Right kidney (tissue), 9 donors: ENCODE measurements around the gene TMSB4Y.

Experiments used
- DNase-seq: peaks from one replicate; pipeline ENCODE4 v3.0.0-alpha.2; 2016
- long read RNA-seq, 8 donors: transcript quantifications; one replicate each; lab custom pipeline, GENCODE V29; 2026

Gene TMSB4Y
- long read RNA-seq, donor 1, result 0 reads
- long read RNA-seq, donor 2, partial matches to known transcripts, result 0 of 3 reads
- long read RNA-seq, donor 2, other reads (novel, unspliced or antisense), result 0 of 3 reads
- long read RNA-seq, donor 3, result 0 reads
- long read RNA-seq, donor 4, partial matches to known transcripts, result 0 of 2 reads
- long read RNA-seq, donor 4, other reads (novel, unspliced or antisense), result 0 of 2 reads
- long read RNA-seq, donor 5, partial matches to known transcripts, result 0 of 6 reads
- long read RNA-seq, donor 5, other reads (novel, unspliced or antisense), result 6 of 6 reads
- long read RNA-seq, donor 6, result 0 reads
- long read RNA-seq, donor 7, result 0 reads
- long read RNA-seq, donor 8, result 0 reads

DNA sequence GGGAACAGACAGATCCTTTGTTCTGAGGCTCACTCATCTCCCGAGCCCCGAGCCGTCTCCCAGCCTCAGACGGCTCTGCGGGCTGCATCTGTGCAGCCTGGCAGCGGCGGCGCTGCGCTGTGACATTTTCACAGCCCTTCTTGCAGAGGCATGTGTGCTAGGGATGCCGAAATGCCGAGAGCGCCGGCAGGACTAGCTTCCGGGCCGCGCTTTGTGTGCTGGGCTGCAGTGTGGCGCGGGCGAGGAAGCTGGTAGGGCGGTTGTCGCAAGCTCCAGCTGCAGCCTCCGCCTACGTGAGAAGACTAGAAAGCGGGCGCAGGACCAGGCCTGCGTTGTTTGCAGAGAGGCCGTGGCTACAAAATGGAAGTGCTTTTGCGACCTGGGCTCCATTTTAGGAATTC lies at the start of gene TMSB4Y:
TSS of gene TMSB4Y (plus strand) at position 332 of the 401 bp plus-strand sequence.
- DNase-seq, result peak; percentile 85

DNA sequence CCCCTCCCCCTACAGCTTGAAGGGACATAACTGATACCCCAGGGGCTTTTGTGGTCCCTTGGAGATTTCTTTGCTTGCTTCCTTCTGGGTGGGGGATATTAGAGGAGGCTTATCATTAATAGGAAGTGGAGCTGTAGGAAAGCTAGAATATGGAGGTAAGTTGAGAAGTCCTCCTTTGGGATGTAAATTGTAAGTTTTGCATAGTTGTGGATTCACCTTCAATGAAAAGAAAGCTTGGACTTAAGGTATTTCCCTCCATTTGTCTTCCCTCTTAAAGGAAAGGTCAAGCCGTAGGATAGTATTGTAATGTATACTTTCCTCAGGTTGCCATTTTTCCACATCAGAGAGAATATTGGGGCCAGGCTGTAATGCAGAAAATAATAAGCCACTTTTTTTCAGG lies 39.5 kb upstream of the TMSB4Y start:
- DNase-seq, result no peak

DNA sequence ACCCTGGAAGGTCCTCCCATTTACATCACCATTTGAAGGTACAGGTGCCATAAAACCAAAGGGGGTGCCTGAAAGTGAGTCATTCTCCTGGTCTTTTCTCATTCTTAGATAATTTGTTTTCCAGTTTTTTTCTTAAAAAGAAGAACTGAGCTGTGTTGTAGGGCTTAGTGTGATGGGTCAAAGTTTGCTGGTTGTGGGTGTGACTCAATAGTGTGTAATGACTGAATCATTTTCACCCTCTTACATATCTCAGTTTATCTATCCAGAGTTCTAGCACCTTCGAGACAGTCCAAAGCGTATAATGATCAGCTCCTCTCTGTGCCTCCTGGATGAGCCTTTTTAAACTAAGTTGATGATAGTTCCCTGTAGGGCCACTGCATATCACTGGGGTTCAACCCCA lies 32.6 kb upstream of the TMSB4Y start:
- no peak for DNase-seq

DNA sequence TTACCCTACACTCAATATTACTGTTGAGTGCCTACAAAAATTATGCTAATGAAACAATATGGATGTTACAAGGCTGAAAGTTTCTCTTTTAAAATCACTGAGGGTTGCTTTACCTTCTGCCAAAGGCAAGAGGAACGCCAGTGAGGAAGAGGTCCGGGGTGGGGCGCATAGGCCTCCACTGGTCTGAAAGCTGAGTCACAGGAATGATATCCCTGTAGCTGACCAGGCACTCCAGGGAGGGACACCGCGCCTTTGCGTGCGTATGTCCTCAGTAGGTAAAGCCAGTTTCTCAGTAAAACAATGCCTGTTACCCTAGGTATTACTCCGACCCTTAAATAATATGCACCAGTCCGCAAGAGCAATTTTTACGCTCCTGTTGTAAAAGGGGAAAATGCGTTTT lies 1.4 kb upstream of the TMSB4Y start:
- DNase-seq, result no peak

DNA sequence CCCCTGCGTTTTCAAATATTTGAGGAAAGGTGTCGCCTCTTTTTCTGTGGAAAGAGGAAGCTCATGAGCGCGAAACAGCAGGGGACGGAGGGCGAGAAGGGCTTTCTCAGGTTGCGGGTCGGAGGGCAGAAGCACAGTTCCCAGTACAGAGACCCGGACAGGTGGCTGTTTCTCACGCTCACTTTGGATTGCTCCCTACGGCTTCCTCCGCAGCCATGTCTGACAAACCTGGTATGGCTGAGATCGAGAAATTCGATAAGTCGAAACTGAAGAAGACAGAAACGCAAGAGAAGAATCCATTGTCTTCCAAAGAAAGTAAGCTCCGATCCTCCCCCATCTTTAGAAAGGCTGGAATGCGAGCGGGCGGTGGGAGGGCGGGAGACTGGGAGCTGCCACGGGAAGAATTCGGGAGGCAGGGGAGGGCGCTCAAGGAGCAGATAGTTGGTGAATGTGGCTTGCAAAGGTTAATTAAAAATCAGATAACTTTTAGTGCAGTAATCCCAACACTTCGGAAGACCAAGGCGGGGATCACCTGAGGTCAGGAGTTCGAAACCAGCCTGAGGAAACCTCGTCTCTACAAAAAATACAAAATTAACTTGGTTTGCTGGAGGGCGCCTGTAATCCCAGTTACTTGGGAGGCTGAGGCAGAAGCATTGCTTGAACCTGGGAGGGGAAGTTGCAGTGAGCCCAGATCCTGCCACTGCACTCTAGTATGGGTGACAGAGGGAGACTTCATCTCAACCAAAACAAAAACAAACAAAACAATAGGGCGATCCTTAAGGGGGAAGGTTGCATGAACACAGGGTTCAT lies 627 bp downstream of the TMSB4Y start:
- DNase-seq, result peak; percentile 61

DNA sequence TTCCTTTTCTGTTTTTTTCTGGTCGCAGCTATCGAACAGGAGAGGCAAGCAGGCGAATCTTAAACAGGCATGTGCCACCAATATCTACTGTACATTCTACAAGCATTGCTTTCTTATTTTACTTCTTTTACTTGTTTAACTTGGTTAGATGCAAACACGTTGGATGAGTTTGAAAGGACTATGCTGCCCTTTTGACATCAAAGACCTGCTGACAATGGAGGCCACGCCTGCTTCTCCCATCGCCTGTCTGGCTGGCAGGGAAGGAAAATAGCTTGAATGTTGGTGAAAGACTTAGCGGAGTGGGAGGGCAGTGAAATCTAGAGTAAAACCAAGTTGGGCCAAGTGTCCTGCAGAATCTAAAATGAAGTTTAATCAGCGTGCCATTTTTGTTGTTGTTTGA lies 1.5 kb downstream of the TMSB4Y start:
- peak; percentile 15 for DNase-seq

DNA sequence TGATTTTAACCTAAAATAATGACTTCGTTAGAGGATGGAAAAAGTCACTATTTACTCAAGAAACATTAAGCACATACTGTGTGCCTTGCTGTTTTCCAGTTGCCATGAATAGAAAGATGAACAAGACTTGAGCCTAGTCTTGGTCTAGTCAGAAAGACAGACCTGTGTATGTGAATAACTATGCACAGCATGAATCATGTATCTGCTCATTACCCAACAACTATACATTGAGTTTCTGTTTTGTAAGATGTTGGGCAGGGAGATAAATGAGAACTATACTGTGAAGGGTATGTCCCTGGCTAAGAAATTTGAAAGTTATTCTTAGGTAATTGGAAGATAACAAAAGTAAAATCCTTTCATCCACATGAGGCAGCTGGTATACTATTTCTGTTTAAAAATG lies 4.3 kb downstream of the TMSB4Y start:
- DNase-seq, result no peak

DNA sequence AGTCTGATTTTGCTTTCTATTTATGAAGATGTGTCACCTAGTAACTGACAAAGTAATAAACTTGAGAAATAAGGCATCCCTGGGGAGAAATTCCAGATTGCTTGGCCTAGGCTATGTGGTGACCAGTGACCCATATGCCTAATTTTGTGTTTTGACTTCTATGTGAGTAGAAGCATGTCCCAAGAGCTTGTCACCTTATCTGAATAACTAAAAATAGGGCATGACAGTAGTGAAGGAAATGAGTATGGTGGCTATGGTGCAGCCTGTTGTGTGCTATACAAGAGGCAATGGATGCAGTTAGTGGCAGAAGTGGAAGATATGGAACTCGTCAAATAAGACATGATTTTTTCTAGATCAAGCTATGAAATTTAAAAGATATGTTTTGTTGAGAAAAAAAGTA lies 15.3 kb downstream of the TMSB4Y start:
- DNase-seq, result no peak

DNA sequence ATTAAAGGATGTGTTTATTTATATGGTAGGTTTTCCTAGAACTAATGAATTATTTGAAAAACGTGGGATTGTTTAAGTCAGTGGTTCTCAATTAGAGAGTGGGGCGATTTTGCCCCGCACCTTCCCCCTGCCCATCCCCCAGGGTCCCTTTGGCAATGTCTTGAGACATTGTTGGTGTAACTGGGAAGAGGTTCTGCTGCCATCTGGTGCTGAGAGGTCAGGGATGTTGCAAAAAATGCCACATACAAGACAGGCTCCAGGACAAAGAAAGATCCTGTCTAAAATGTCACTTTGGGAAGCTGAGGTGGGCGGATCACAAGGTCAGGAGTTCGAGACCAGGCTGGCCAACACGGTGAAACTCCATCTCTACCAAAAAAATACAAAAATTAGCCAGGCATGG lies 25.8 kb downstream of the TMSB4Y start:
- no peak for DNase-seq

DNA sequence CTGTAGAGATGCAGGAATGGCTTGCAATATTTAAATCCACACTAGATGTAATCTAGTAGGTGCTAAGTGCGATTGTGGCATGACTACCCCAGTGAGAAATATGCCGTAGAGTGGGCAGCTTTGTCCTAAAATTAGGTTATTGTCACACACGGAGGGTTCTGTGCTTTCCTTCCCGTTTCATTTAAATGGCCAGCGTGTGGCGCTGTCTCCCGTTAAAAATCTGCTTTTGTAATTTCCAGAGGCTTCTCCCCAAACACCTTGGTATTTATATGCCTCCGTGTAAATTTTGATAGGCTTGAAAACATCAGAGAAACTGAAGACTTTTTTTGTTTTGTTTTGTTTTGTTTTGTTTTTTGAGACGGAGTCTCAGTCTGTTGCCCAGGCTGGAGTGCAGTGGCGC lies 34.9 kb downstream of the TMSB4Y start:
- peak; percentile 13 for DNase-seq

DNA sequence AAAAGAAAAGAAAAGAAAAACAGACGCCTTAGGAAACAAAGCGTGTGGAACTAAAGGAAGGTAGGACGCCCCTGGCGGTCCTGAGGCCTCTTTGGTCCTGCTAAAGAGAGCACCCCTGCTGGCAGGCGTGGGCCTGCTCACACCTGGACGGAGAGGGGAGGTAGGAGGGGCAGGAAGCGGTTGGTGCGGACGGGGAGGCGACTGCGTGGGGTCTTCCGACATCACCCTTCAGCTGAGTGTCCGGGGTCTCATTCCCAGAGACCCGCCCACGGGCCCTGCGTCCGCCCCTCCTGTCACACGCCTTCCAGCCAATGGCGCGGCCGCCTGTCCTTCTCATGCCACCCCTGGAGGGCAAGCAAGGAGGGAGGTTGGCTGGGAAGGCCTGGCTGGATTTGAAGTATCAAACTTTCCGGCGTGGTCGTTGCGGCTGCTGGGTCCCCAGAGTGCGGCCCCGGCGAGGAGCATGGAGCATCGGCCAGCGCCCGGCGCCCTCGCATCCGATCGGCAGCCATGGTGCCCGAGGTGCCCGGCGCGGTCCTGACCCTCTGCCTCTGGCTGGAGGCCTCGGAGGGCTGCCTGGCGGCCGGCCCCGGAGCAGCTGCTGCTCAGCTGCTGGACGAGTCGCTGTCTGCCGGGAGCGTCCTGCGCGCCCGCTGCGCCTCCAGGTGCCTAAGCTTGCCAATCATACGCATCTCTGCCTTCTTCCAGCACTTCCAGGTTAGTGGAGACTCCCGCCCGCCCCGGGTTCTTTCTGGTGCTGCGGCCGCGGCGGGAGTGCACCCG lies 47.8 kb downstream of the TMSB4Y start:
- peak; percentile 69 for DNase-seq

DNA sequence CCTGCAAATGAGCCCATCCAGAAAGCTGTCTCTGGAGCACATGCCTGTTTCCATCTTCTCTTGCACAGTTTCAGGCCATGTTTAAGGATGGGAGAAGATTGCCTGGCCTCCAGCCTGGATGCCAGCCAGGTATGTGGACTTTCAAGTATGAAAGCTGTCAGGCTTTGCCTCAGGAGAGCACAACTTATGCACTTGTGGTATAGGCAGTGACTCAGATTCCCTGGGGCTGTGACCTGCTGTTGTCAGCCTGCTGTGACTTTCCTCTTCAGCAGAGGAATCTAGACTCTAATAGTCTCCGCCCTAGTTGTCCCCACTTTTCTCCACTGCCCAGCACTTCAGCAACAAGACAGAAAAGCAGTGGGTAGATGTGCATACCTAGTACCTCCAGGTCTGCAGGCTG lies 51.0 kb downstream of the TMSB4Y start:
- no peak for DNase-seq
